ENCODE results near the gene GGT7.

GRCh38 chr20:34904202-34904621 lies 31.6 kb upstream of the GGT7 start:
- TF ChIP-seq L3MBTL2 (conservative IDR thresholded peaks at IDR 0.05) (no peak), CTBP1 (IDR thresholded peaks at IDR 0.05; ENCODE audit: borderline replicate concordance) (no peak), NFRKB (IDR thresholded peaks at IDR 0.05) (no peak), FOXA1 (IDR thresholded peaks at IDR 0.05) (no peak), SP1 (IDR thresholded peaks at IDR 0.05) (no peak), TARDBP (IDR thresholded peaks at IDR 0.05) (no peak), FOXK2 (IDR thresholded peaks at IDR 0.05) (no peak), SUZ12 (IDR thresholded peaks at IDR 0.05) (no peak), ELF4 (IDR thresholded peaks at IDR 0.05) (no peak), BHLHE40 (IDR thresholded peaks at IDR 0.05; ENCODE audit: borderline replicate concordance) (no peak), ZNF384 (IDR thresholded peaks at IDR 0.05) (no peak), ARNT (IDR thresholded peaks at IDR 0.05) (no peak), FOXM1 (IDR thresholded peaks at IDR 0.05; ENCODE audit: borderline replicate concordance) (no peak)
- TF ChIP-seq, protein P1, sequence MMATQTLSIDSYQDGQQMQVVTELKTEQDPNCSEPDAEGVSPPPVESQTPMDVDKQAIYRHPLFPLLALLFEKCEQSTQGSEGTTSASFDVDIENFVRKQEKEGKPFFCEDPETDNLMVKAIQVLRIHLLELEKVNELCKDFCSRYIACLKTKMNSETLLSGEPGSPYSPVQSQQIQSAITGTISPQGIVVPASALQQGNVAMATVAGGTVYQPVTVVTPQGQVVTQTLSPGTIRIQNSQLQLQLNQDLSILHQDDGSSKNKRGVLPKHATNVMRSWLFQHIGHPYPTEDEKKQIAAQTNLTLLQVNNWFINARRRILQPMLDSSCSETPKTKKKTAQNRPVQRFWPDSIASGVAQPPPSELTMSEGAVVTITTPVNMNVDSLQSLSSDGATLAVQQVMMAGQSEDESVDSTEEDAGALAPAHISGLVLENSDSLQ (IDR thresholded peaks at IDR 0.05): no peak
